DND-41 (cell line): ENCODE data around the gene MMP13.
"Not testable (repeated sequence)": the region's sequence is repeated elsewhere in the genome, so short reads cannot be mapped to it uniquely, and the experiment has no call there.

Experiments used
- ATAC-seq: fragments of 200-7000 bp; cut with Tn5 transposase; 3 replicates; pipeline ENCODE4 v1.9.1; 2021; ENCODE audit warnings: low read depth; ENCODE audit not compliant: insufficient read depth
- DNase-seq: peaks from one replicate; pipeline ENCODE4 v3.0.0-alpha.2; 2020
- H2AFZ ChIP-seq: 2 replicates; pipeline ENCODE4 v1.6.0; 2012; ENCODE audit warnings: low read depth, low read length
- H3K27ac ChIP-seq: 2 replicates; pipeline ENCODE4 v1.5.1; 2012; ENCODE audit warnings: low read length, inconsistent platforms
- H3K27me3 ChIP-seq: fragments of 200-600 bp; sonication (generic); 2 replicates; pipeline ENCODE4 v1.6.0; 2012; ENCODE audit warnings: low read length, mild to moderate bottlenecking, inconsistent platforms; ENCODE audit not compliant: insufficient read depth, poor library complexity
- H3K36me3 ChIP-seq: 2 replicates; pipeline ENCODE4 v1.5.1; 2012; ENCODE audit warnings: low read length, inconsistent platforms; ENCODE audit not compliant: insufficient read depth
- H3K4me1 ChIP-seq: 2 replicates; pipeline ENCODE4 v1.5.1; 2012; ENCODE audit warnings: mild to moderate bottlenecking, low read length; ENCODE audit not compliant: insufficient read depth
- H3K4me2 ChIP-seq: 2 replicates; pipeline ENCODE4 v1.6.0; 2012; ENCODE audit warnings: mild to moderate bottlenecking, moderate library complexity, low read length, inconsistent platforms; ENCODE audit not compliant: insufficient read depth
- H3K4me3 ChIP-seq, 2 experiments: fragments of 200-600 bp in 1 of 2; shearing (Covaris generic) in 1 of 2; 2 replicates each; pipeline ENCODE4 v1.5.1; 2012 to 2016; ENCODE audit warnings: inconsistent platforms in 2 of 2, low read length in 2 of 2, mild to moderate bottlenecking in 2 of 2, low read depth in 1 of 2, moderate library complexity in 1 of 2
- H3K79me2 ChIP-seq: 2 replicates; pipeline ENCODE4 v1.6.0; 2012; ENCODE audit warnings: low read length, inconsistent platforms; ENCODE audit not compliant: insufficient read depth
- H3K9ac ChIP-seq: 2 replicates; pipeline ENCODE4 v1.6.0; 2012; ENCODE audit warnings: low read depth, mild to moderate bottlenecking, inconsistent platforms, low read length, moderate library complexity
- H3K9me3 ChIP-seq: 2 replicates; pipeline ENCODE4 v1.5.1; 2012; ENCODE audit warnings: low read length, moderate library complexity, mild to moderate bottlenecking, inconsistent platforms; ENCODE audit not compliant: insufficient read depth, severe bottlenecking
- H4K20me1 ChIP-seq: 2 replicates; pipeline ENCODE4 v1.6.0; 2012; ENCODE audit warnings: low read length; ENCODE audit not compliant: insufficient read depth
- CTCF ChIP-seq: IDR thresholded peaks from 2 replicates; pipeline ENCODE4 v1.5.1; 2012; ENCODE audit warnings: borderline replicate concordance, low read length, moderate library complexity, mild to moderate bottlenecking; ENCODE audit not compliant: poor library complexity, severe bottlenecking; ENCODE audit errors: extremely low read depth
- EZH2 ChIP-seq: IDR thresholded peaks from 3 replicates; pipeline ENCODE4 v1.6.1; 2012; ENCODE audit warnings: borderline replicate concordance, low read depth, mild to moderate bottlenecking, moderate library complexity, low read length, inconsistent platforms; ENCODE audit not compliant: severe bottlenecking

MMP13 gene

GRCh38 chr11:102955624-102956023 lies at the start of gene MMP13:
TSS of gene MMP13 (minus strand) at chr11:102955732. CDS start at chr11:102955705, 27 bp downstream.
- Histone ChIP-seq H3K27me3 (no peaks in the 10 kb centered on the region), H3K4me3 (no peak within 1 kb of the TSS), H3K79me2 (no peaks in the 10 kb centered on the region), H3K27ac (no peak within 1 kb of the TSS), H4K20me1 (no peaks in the 10 kb centered on the region), H3K4me2 (no peak within 1 kb of the TSS), H2AFZ (no peak within 1 kb of the TSS), H3K9me3 (no peaks in the 10 kb centered on the region), H3K36me3 (no peaks in the 10 kb centered on the region), H3K4me1 (no peaks in the 10 kb centered on the region), H3K9ac (no peak within 1 kb of the TSS)
- no peak for TF ChIP-seq CTCF
- DNase-seq (no peak), ATAC-seq (no peak)

DNA sequence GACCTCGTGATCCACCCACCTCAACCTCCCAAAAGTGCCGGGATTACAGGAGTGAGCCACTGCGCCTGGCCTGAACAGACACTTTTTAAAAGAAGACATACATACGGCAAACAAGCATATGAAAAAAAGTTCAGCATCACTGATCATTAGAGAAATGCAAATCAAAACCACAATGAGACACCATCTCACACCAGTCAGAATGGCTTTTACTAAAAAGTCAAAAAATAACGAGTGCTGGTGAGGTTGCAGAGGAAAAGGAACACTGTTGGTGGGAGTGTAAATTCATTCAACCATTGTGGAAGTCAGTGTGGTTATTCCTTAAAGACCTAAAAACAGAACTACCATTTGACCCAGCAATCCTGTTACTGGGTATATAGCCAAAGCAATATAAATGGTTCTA lies 48.7 kb upstream of the MMP13 start:
- H3K27ac ChIP-seq, H3K27me3 ChIP-seq, H3K9ac ChIP-seq, H2AFZ ChIP-seq, DNase-seq, H3K9me3 ChIP-seq, H3K79me2 ChIP-seq, ATAC-seq, H3K4me2 ChIP-seq, H3K4me3 ChIP-seq, H4K20me1 ChIP-seq, H3K4me1 ChIP-seq, H3K36me3 ChIP-seq: not testable (repeated sequence)

DNA sequence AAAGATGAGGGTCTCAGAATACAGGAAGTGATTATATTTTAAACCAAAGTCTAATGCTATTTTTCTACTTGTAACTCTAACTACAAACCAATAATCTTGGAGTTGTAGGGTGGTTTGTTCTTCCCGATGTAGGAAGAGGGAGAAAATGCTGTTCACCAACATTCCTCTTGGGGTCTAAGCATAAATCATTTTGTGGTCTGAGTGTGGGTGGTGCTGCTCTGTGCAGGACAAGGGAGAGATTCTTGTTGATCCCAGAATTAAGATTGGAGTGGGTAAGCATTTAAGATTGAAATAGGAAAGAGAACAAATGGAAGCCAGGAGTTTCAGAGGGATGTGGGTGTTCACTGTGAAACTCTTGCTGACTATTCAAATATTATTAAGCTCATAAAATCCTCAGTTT lies 38.6 kb upstream of the MMP13 start:
- TF ChIP-seq EZH2, result no peak
- TF ChIP-seq CTCF, result no peak
- DNase-seq (no peak), ATAC-seq (no peak)
- Histone ChIP-seq H3K4me1 (no peaks in the 10 kb centered on the region), H3K27ac (no peak overlapping the region), H4K20me1 (no peaks in the 10 kb centered on the region; the same call in 1 of the 2 replicates), H3K4me2 (no peak overlapping the region), H3K27me3 (no peaks in the 10 kb centered on the region), H3K9me3 (no peaks in the 10 kb centered on the region), H3K36me3 (no peaks in the 10 kb centered on the region), H3K79me2 (no peaks in the 10 kb centered on the region), H2AFZ (no peak overlapping the region), H3K4me3 (no peak overlapping the region), H3K9ac (no peak overlapping the region)

GRCh38 chr11:102991776-102992175 lies 36.2 kb upstream of the MMP13 start:
- DNase-seq (no peak), ATAC-seq (no peak)
- TF ChIP-seq CTCF (no peak), EZH2 (no peak)
- Histone ChIP-seq H3K4me1 (no peaks in the 10 kb centered on the region), H3K36me3 (no peaks in the 10 kb centered on the region), H3K79me2 (no peaks in the 10 kb centered on the region), H2AFZ (no peak overlapping the region), H3K27ac (no peak overlapping the region), H3K9me3 (no peaks in the 10 kb centered on the region), H3K4me2 (no peak overlapping the region), H3K27me3 (no peaks in the 10 kb centered on the region), H4K20me1 (no peaks in the 10 kb centered on the region; the same call in 1 of the 2 replicates), H3K9ac (no peak overlapping the region), H3K4me3 (no peak overlapping the region)
